ENCODE measurements around the gene GNB2. TPM values are rescaled to one million over a fixed set of nuclear protein-coding genes. Genes with fewer than 3 reads are reported as not detected.
A peak's percentile ranks its signal among the peaks of the same experiment; 100 is the strongest.

GNB2 gene
- total and polyA plus RNA-seq, 2 of the 13 experiments (the other 11 are each of a cell fraction or from before 2014, with no cell fraction given), result 48.3 to 67.1 TPM

GRCh38 chr7:100641463-100641859 lies 32.1 kb upstream of the GNB2 start, which contains the start of gene TFR2 (continued):
- TF ChIP-seq KIAA2018 (CRISPR knock-in tag; IDR thresholded peaks at IDR 0.05; ENCODE audit: borderline replicate concordance) (no peak), KLF16 (CRISPR knock-in tag; IDR thresholded peaks at IDR 0.05) (peak in 1 of 2 experiments; percentile 74; a peak in 1 of 4 replicates), PPARG (CRISPR knock-in tag; conservative IDR thresholded peaks at IDR 0.05) (0 out of 2 replicates have a peak, but pooled peaks have one; percentile 35), ZNF746 (CRISPR knock-in tag; IDR thresholded peaks at IDR 0.05) (peak; percentile 90), MED13 (CRISPR knock-in tag; IDR thresholded peaks at IDR 0.05) (no peak), ZMYM2 (CRISPR knock-in tag; IDR thresholded peaks at IDR 0.05) (no peak), MAZ (IDR thresholded peaks at IDR 0.05; ENCODE audit: borderline replicate concordance, low read depth, low read length) (no peak), MAZ (CRISPR knock-in tag; IDR thresholded peaks at IDR 0.05; ENCODE audit: low read depth) (peak; percentile 93), GATAD2A (CRISPR knock-in tag; IDR thresholded peaks at IDR 0.05) (peak; percentile 85), SP140L (CRISPR knock-in tag; IDR thresholded peaks at IDR 0.05; ENCODE audit: borderline replicate concordance) (no peak), CREBL2 (CRISPR knock-in tag; IDR thresholded peaks at IDR 0.05; ENCODE audit: borderline replicate concordance) (no peak), MATR3 (CRISPR knock-in tag; IDR thresholded peaks at IDR 0.05) (no peak), GATAD1 (CRISPR knock-in tag; IDR thresholded peaks at IDR 0.05) (peak; percentile 39; the same call in 1 of the 2 replicates), MXD4 (CRISPR knock-in tag; IDR thresholded peaks at IDR 0.05) (peak; percentile 38; the same call in 1 of the 2 replicates), SIN3B (IDR thresholded peaks at IDR 0.05; ENCODE audit: low read length) (no peak), THAP11 (CRISPR knock-in tag; IDR thresholded peaks at IDR 0.05) (peak; percentile 64), SP2 (CRISPR knock-in tag; IDR thresholded peaks at IDR 0.05) (no peak), ZNF772 (CRISPR knock-in tag; IDR thresholded peaks at IDR 0.05) (no peak)
- TF ChIP-seq, protein P1, sequence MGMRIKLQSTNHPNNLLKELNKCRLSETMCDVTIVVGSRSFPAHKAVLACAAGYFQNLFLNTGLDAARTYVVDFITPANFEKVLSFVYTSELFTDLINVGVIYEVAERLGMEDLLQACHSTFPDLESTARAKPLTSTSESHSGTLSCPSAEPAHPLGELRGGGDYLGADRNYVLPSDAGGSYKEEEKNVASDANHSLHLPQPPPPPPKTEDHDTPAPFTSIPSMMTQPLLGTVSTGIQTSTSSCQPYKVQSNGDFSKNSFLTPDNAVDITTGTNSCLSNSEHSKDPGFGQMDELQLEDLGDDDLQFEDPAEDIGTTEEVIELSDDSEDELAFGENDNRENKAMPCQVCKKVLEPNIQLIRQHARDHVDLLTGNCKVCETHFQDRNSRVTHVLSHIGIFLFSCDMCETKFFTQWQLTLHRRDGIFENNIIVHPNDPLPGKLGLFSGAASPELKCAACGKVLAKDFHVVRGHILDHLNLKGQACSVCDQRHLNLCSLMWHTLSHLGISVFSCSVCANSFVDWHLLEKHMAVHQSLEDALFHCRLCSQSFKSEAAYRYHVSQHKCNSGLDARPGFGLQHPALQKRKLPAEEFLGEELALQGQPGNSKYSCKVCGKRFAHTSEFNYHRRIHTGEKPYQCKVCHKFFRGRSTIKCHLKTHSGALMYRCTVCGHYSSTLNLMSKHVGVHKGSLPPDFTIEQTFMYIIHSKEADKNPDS (CRISPR knock-in tag; IDR thresholded peaks at IDR 0.05), result no peak
- TF ChIP-seq, protein P2, sequence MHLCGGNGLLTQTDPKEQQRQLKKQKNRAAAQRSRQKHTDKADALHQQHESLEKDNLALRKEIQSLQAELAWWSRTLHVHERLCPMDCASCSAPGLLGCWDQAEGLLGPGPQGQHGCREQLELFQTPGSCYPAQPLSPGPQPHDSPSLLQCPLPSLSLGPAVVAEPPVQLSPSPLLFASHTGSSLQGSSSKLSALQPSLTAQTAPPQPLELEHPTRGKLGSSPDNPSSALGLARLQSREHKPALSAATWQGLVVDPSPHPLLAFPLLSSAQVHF (CRISPR knock-in tag; IDR thresholded peaks at IDR 0.05), result no peak
